Tibial artery (tissue), 4 donors: ENCODE data around the gene CSRNP3.

Experiments
- DNase-seq, 2 donors: peaks; one replicate each; pipeline ENCODE4 v3.0.0-alpha.2; 2019
- H3K27ac ChIP-seq, 2 donors: fragments of 200-600 bp; sonication (generic) in 1 of 2; 1 replicate in 1 of 2; 2 replicates in 1 of 2; pipeline ENCODE4 v1.5.1; 2018 to 2019; ENCODE audit warnings: mild to moderate bottlenecking in 1 of 2
- H3K27me3 ChIP-seq, 2 donors: fragments of 200-600 bp; sonication (generic) in 1 of 2; one replicate each; pipeline versions ENCODE4 v1.5.1 to v1.6.0; 2016 to 2019
- H3K36me3 ChIP-seq, 3 donors: fragments of 200-600 bp; sonication (generic) in 2 of 3; one replicate each; pipeline ENCODE4 v1.5.1; 2016 to 2019; ENCODE audit warnings: mild to moderate bottlenecking in 2 of 3
- H3K4me1 ChIP-seq, 4 donors: fragments of 200-600 bp; sonication (generic) in 2 of 4; 1 replicate in 3 of 4; 2 replicates in 1 of 4; pipeline ENCODE4 v1.5.1; 2016 to 2019
- H3K4me3 ChIP-seq, 2 donors: fragments of 200-600 bp; sonication (generic) in 1 of 2; 1 replicate in 1 of 2; 2 replicates in 1 of 2; pipeline ENCODE4 v1.5.1; 2018 to 2019; ENCODE audit warnings: mild to moderate bottlenecking in 2 of 2
- H3K9me3 ChIP-seq, 3 donors: fragments of 200-600 bp; sonication (generic) in 1 of 3; one replicate each; pipeline ENCODE4 v1.5.1; 2016 to 2019
- CTCF ChIP-seq, 2 experiments: fragments of 200-600 bp in 1 of 2; fragments of 450-650 bp in 1 of 2; IDR thresholded peaks; one replicate each; pipeline ENCODE4 v1.5.1; 2017 to 2019; ENCODE audit warnings: antibody characterized with exemption in 2 of 2, mild to moderate bottlenecking in 1 of 2, moderate library complexity in 1 of 2
- intact Hi-C: fragments of 100-400 bp; cut with DNase I; formaldehyde crosslinking; loops from one replicate; pipeline ENCODE4 v1.15.0; 2023; ENCODE audit warnings: low total_unique reads

The CSRNP3 gene

DNA sequence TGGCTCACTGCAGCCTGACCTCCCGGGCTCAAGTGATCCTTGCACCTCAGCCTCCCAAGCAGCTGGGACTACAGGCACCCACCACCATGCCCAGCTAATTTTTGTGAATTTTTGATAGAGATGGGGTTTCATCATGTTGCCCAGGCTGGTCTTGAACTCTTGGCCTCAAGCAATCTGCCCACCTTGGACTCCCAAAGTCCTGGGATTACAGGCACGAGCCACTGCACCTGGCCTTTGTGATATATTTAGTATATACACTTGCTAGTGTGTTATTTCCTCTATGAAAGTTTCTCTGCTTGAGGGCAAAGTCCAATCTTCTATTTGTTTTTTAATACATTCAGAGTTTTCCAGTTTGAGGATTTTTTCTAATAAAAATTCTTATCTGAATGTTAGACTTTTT lies 205.3 kb downstream of the CSRNP3 start:
- no peak for TF ChIP-seq CTCF (IDR thresholded peaks at IDR 0.05)
- Histone ChIP-seq H3K9me3 (no peaks in the 10 kb centered on the region), H3K4me3 (no peak overlapping the region), H3K4me1 (no peaks in the 10 kb centered on the region), H3K36me3 (peaks cover 0 to 5% (median 4%) of the 10 kb centered on the region in 3 donors), H3K27me3 (no peaks in the 10 kb centered on the region), H3K27ac (no peak overlapping the region)
- DNase-seq, result no peak
- intact Hi-C loops, result no loop called here

DNA sequence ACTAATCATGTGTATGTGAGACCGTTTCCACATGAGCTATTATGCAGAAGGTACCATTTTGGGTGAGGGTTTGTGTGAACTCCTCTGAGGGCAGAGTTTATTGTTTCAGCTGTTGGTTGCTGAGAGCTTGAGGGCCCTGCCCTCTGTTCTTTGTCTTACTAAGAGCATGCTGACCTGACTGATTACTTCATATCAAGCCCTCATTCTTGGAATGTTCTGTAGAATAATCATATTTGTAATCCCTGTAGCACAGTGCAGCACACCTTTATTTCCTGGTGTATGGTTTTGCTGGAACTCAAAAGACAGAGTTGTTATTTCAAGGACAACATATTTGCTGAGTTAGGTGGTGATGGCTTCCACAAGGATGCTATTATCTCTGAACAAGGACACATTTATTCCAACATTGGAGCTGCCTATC lies 206.1 kb downstream of the CSRNP3 start:
- DNase-seq, result no peak
- H3K27ac ChIP-seq, result no peak overlapping the region

GRCh38 chr2:165678882-165679281 lies 209.4 kb downstream of the CSRNP3 start:
- DNase-seq, result no peak
- TF ChIP-seq CTCF (IDR thresholded peaks at IDR 0.05), result no peak
- no peak overlapping the region for H3K27ac ChIP-seq
- peaks cover 0 to 5% (median 4%) of the 10 kb centered on the region in 3 donors for H3K36me3 ChIP-seq
- no peaks in the 10 kb centered on the region for H3K27me3 ChIP-seq
- no peaks in the 10 kb centered on the region for H3K9me3 ChIP-seq
- H3K4me1 ChIP-seq, result peaks cover 0 to 27% (median 7%) of the 10 kb centered on the region in 4 donors
- intact Hi-C loops, result no loop called here
- no peak overlapping the region for H3K4me3 ChIP-seq

More for the DNA sequence above, 206.1 kb downstream of the CSRNP3 start:
- H3K4me3 ChIP-seq, result no peak overlapping the region
- no peak for TF ChIP-seq CTCF (IDR thresholded peaks at IDR 0.05)
- intact Hi-C loops, result no loop called here
- H3K4me1 ChIP-seq, result no peaks in the 10 kb centered on the region
- no peaks in the 10 kb centered on the region for H3K27me3 ChIP-seq
- peaks cover 0 to 5% (median 4%) of the 10 kb centered on the region in 3 donors for H3K36me3 ChIP-seq
- H3K9me3 ChIP-seq, result no peaks in the 10 kb centered on the region

- Histone ChIP-seq H3K9me3 (no peaks in the 10 kb centered on the region), H3K36me3 (peaks cover 0 to 5% (median 4%) of the 10 kb centered on the region in 3 donors), H3K27ac (no peak overlapping the region), H3K27me3 (no peaks in the 10 kb centered on the region), H3K4me1 (peaks cover 0 to 34% (median 7%) of the 10 kb centered on the region in 4 donors), H3K4me3 (no peak overlapping the region)
- no peak for DNase-seq
- no peak for TF ChIP-seq CTCF (IDR thresholded peaks at IDR 0.05)
- intact Hi-C loops, result no loop called here
Measured at GRCh38 chr2:165679621-165680020, 210.1 kb downstream of the CSRNP3 start.

DNA sequence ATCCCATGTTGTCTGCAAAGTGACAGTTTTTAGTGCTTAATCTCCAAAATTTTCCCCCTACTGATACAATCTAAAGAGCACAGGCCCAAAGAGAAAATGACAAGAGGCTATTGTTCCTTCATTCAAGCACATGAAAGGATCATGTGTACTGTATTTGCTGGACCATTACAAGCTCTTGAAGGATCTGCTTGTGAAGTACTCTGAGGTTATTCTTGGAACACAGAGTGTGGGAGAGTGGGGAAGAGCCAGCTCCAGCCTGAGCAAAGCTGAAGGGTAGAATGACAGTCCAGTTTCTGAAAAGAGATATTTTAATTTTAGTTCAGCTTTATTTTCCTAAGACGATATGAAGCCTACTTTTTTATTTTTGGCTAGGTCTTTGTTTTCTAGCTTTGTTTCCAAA lies 212.3 kb downstream of the CSRNP3 start:
- DNase-seq, result no peak

More for the DNA sequence above, 212.3 kb downstream of the CSRNP3 start:
- intact Hi-C loops, result no loop called here
- TF ChIP-seq CTCF (IDR thresholded peaks at IDR 0.05), result no peak
- H3K27me3 ChIP-seq, result no peaks in the 10 kb centered on the region
- H3K27ac ChIP-seq, result peak overlapping the region; percentile 64 to 73
- H3K9me3 ChIP-seq, result no peaks in the 10 kb centered on the region
- H3K4me1 ChIP-seq, result peaks cover 0 to 45% (median 7%) of the 10 kb centered on the region in 4 donors
- H3K36me3 ChIP-seq, result no peaks in the 10 kb centered on the region
- no peak overlapping the region for H3K4me3 ChIP-seq
